Mononuclear cell (primary cell): Measurements from ENCODE around the gene FMNL2. TPM values are rescaled to one million over a fixed set of nuclear protein-coding genes. Genes with fewer than 3 reads are reported as not detected.
"Not testable (repeated sequence)": the region's sequence is repeated elsewhere in the genome, so short reads cannot be mapped to it uniquely, and the experiment has no call there.

Source experiments
- H3K27me3 ChIP-seq: 2 replicates; pipeline ENCODE4 v1.6.0; 2011; ENCODE audit warnings: low read length, control low read depth; ENCODE audit not compliant: insufficient read depth
- H3K4me1 ChIP-seq: 2 replicates; pipeline ENCODE4 v1.5.1; 2011; ENCODE audit warnings: mild to moderate bottlenecking, low read length, control low read depth; ENCODE audit not compliant: insufficient read depth
- H3K4me3 ChIP-seq: 2 replicates; pipeline ENCODE4 v1.5.1; 2011; ENCODE audit warnings: mild to moderate bottlenecking, low read length, moderate library complexity
- H3K9me3 ChIP-seq: 2 replicates; pipeline ENCODE4 v1.5.1; 2011; ENCODE audit warnings: low read depth, mild to moderate bottlenecking, control low read depth, low read length
- total RNA-seq: library from RNA; depleted of rRNA; stranded (reverse); fragments of >200 nt; gene quantifications from one replicate; pipeline ENCODE4 v1.2.3, GENCODE V29; 2012

The FMNL2 gene
- total RNA-seq = 1.2 TPM

DNA sequence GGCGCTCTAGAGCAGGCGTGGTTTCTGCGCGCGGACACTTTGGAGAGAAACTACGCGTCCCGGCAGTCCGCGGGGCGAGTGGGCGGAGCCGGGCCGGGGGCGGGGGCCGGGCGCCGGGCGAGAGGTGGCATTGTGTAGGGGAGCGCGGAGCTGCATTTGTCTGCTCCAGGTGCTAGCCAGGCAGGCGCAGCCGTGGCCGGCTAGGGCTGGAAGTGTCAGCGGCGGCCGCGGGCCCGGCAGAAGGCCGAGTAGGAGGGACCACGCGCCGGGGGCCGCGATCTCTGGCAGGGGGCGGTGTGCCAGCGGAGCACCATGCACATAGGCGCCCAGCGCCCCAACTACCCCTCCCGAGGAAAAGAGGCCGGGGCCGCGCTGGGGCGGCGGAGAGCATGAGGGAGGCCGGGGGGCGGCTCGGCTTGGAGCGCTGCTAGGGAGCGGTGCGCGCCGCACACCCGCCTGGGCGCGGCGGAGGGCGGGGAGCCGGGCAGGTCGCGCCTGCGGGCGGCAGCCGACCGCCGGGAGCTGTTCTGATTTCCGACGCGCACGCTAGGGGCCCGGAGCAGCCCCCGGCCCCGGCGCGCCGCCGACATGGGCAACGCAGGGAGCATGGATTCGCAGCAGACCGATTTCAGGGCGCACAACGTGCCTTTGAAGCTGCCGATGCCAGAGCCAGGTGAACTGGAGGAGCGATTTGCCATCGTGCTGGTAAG is at the start of gene FMNL2:
Gene FMNL2 (plus strand): TSS at position 159 of the 710 bp plus-strand sequence.
- Histone ChIP-seq H3K4me3 (peak within 1 kb of the TSS; percentile 58), H3K27me3 (peaks cover 42% of the 10 kb centered on the region), H3K9me3 (no peaks in the 10 kb centered on the region), H3K4me1 (peaks cover 15% of the 10 kb centered on the region)

DNA sequence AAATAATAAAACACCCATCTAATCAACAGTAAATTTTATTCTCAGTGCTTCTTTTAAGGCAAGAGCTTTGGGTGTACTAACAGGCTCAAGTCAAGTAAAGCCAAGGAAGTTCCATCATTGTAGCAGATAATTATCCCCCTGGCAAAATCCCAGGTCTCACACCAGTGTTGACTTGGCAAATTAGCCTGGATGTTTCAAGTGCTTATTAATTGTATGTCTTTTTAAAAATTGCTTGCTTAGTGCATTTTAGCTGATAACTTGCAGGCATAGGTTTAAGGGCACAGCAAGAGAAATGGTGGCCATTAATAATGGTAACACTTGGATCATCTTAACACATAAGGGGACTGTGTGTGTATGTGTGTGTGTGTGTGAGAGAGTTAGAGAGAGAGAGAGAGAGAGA is 42.0 kb upstream of the FMNL2 start:
- H3K9me3 ChIP-seq = no peaks in the 10 kb centered on the region
- no peak overlapping the region for H3K4me3 ChIP-seq
- no peaks in the 10 kb centered on the region for H3K27me3 ChIP-seq
- no peaks in the 10 kb centered on the region for H3K4me1 ChIP-seq

DNA sequence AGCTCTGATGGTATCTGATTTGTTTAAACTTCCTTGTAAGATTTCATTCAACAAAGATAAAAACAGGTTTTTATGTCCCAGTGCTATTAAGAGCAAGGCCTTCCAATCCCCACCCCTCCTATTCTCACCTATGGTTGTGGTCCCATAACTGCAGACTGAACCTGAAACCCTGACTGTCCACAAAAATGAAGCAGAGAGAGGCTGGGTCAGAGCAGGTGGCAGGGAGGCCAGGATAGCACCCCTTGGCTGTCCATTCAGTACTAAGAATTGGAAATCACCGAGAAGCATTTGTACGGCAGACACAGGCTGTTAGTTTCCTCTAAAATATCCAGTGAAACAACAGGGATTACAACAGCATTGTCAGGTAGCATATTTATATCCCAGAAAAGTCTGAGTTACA is 37.3 kb upstream of the FMNL2 start:
- Histone ChIP-seq H3K9me3 (no peaks in the 10 kb centered on the region), H3K27me3 (no peaks in the 10 kb centered on the region), H3K4me1 (no peaks in the 10 kb centered on the region), H3K4me3 (no peak overlapping the region)

DNA sequence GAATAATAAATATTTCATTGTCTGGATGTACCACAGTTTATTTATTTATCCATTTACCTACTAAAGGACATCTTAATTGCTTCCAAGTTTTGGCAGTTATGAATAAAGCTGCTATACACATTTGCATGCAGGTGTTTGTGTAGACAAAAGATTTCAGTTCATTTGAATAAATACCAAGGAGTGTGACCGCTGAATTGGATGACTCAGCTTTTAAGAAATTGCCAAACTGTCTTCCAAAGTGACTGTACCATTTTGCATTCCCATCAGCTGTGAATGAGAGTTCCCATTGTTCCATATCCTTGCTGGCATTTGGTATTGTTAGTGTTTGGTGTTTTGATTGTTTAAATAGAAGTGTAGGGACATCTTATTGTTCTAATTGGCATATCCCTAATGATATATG is 36.2 kb upstream of the FMNL2 start:
- Histone ChIP-seq H3K27me3 (no peaks in the 10 kb centered on the region), H3K9me3 (no peaks in the 10 kb centered on the region), H3K4me3 (no peak overlapping the region), H3K4me1 (no peaks in the 10 kb centered on the region)

DNA sequence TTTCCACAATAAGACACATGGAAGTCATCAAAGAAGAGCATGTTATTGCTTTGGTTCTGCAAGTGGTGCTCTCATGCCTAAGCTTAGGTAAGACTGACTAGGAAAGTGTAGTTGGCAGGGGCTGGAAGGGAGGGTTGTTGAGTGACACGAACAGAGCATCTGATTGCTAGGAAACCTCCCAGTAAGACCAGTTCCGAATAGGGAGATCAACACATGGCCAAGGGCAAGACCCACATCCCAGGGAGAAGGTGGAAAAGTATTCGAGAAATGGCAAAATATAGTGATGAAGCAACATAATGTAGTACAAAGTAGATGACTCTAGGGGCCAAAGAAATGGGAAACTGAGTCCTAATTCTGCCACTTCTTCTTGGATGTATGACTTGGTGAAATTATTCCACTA is 33.8 kb upstream of the FMNL2 start:
- Histone ChIP-seq H3K9me3 (no peaks in the 10 kb centered on the region), H3K4me1 (no peaks in the 10 kb centered on the region), H3K27me3 (no peaks in the 10 kb centered on the region), H3K4me3 (no peak overlapping the region)

DNA sequence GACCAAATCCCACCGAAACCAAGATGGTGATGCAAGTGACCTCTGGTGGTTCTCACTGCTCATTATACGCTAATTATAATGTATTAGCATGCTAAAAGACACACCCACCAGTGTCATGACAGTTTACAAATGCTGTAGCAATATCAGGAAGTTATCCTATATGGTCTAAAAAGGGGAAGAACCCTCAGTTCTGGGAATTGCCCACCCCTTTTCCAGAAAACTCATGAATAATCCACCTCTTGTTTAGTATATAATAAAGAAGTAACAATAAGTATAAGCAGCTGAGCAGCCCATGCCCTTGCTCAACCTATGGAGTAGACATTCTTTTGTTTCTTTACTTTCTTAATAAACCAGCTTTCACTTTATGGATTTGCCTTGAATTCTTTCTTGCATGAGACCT is 31.0 kb upstream of the FMNL2 start:
- Histone ChIP-seq H3K9me3 (no peaks in the 10 kb centered on the region), H3K4me3 (no peak overlapping the region), H3K4me1 (no peaks in the 10 kb centered on the region), H3K27me3 (no peaks in the 10 kb centered on the region)

DNA sequence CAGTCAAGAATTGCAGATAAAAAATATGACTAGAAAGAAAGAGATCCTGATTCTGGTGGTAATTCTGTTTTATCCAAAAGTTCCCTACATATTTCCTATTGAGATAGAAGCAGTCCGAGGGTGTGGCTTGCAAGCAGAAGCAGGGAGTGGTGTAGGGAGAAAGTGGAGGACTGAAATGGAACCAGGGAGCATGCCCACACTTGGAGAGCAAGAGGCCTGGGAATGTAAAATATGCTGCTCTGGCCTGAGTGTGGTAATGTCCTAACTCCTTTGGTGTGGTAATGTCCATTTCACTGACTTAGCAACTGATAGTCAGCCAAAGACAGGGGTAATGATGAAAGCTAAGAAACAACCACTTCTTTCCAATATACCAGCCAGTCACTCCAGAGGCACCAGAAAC is 30.1 kb upstream of the FMNL2 start:
- H3K27me3 ChIP-seq = no peaks in the 10 kb centered on the region
- H3K4me1 ChIP-seq = no peaks in the 10 kb centered on the region
- H3K9me3 ChIP-seq = no peaks in the 10 kb centered on the region
- no peak overlapping the region for H3K4me3 ChIP-seq

DNA sequence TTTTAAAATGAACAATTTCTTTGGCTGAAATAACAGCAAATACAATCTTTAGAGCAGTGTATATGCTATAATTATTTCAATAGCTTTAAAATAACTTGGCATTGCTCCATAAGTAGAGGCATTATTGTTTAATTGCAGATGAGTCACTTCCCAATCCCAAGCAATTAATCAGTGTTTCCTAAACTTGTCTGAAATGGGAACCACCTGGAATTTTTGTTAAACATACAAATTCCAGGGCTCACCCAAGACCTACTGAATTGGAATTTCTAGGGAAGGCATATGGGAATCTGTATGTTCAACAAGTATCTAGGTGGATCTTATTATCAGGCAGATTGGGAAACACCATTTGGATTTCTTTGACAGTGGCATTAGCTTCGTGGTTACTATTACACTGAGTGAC is 27.1 kb upstream of the FMNL2 start:
- H3K27me3 ChIP-seq = no peaks in the 10 kb centered on the region
- H3K9me3 ChIP-seq = no peaks in the 10 kb centered on the region
- H3K4me3 ChIP-seq = no peak overlapping the region
- no peaks in the 10 kb centered on the region for H3K4me1 ChIP-seq

DNA sequence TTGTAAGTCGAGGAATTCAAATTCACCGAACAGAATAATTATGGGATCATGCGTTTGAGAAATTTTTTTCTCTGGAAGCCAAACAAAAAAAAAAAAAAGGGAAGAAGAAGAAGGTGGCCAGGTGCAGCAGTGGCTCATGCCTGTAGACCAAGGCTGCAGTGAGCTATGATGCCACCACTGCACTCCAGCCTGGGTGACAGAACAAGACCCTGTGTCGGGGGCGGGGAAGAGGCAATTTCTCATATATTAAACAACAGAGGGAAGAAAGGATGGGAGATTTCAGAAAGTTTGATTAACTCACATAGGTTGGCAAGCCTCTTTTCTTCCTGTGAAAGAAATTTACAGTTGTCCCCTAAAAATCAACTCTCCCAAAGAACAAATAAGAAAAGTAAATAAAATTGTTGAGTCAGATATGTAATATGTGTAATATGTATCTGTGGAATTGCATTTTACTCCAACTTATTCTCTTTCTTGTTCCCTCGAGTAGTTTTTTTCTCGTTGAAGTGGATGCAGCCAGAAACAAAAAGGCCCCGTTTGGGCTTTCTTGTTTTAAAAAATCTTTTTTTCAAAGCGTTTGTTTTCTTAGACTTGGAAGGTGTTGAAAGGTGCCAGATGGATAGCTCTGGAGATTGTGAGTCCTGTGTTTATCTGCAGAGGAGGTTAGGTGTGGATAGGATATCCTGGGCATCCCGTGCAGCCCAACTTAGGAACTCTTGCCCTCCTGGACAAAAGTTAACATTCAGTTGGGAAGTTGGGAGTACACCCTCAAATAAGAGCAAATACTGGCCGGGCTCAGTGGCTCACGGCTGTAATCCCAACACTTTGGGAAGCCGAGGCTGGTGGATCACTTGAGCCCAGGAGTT is 25.4 kb upstream of the FMNL2 start:
- no peaks in the 10 kb centered on the region for H3K9me3 ChIP-seq
- no peaks in the 10 kb centered on the region for H3K27me3 ChIP-seq
- H3K4me3 ChIP-seq = no peak overlapping the region
- no peaks in the 10 kb centered on the region for H3K4me1 ChIP-seq

DNA sequence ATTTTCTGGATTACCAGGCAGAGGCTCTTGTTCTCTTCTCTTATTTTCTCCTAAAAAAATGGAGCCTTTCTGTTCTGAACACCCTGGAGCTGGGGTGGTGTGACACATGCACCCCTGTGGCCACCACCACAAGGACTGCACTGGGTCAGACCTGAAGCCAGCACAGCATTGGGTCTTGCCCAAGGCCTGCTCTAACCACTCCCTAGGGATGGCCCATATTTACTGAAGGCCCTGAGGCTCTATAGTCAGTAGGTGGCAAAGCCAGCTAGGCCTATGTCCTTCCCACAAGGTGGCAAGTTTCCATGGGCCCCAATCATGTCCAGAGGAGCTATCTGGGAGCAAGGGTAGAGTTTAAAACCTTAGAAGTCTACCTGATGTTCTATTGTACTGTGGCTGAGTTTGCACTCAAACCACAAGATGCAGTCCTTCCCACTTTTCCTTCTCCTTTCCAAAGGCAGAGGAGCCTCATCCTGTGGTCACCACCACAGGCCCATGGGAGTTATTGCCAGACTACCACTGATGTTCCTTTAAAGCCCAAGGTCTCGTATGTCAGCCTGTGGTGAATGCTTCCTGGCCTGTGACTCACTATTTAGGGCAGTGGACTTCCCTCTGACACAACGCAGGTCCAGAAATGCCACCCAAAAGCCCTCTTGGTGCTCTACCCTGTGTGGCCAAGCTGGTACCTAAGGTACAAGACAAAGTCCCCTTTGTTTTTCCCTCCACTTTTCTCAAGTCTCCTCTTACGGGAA is 15.0 kb upstream of the FMNL2 start:
- H3K4me3 ChIP-seq = no peak overlapping the region
- H3K9me3 ChIP-seq = no peaks in the 10 kb centered on the region
- H3K4me1 ChIP-seq = no peaks in the 10 kb centered on the region
- no peaks in the 10 kb centered on the region for H3K27me3 ChIP-seq

DNA sequence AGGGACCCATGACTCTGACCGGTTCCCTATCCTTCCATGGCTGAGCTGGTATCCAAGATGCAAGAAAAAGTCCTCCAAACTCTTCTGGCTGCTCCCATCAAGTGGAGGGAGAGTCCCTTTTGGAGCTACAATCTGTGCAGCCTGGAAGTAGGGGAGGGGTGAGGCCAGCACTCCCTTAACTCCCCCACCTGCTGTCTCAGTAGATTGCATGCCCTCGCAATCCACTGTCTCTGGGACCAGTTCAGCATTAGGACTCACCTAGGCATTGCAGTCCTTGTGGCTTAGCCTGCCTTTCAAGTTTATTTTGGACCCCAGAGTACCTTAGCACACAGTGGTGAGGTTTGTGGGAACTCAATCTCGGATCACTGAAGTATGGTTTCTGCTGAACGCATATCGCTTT is 14.2 kb upstream of the FMNL2 start:
- H3K9me3 ChIP-seq = no peaks in the 10 kb centered on the region
- H3K4me1 ChIP-seq = no peaks in the 10 kb centered on the region
- no peaks in the 10 kb centered on the region for H3K27me3 ChIP-seq
- no peak overlapping the region for H3K4me3 ChIP-seq

DNA sequence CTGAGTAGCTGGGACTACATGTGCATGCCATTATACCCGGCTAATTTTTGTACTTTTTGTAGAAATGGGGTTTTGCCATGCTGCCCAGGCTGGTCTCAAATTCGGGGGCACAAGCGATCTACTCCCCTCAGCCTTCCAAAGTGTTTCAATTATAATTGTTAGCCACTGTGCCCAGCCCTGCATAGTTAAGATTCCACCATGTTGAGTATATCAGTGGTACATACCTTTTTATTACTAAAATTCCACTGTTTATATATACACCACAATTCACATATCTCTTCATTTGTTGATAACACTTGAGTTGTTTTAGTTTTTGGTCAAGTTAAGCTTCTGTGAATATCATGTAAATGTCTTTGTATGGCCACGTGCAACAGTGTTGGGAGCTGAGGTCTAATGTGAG is 12.8 kb upstream of the FMNL2 start:
- H3K4me3 ChIP-seq = no peak overlapping the region
- no peaks in the 10 kb centered on the region for H3K27me3 ChIP-seq
- H3K9me3 ChIP-seq = no peaks in the 10 kb centered on the region
- no peaks in the 10 kb centered on the region for H3K4me1 ChIP-seq

DNA sequence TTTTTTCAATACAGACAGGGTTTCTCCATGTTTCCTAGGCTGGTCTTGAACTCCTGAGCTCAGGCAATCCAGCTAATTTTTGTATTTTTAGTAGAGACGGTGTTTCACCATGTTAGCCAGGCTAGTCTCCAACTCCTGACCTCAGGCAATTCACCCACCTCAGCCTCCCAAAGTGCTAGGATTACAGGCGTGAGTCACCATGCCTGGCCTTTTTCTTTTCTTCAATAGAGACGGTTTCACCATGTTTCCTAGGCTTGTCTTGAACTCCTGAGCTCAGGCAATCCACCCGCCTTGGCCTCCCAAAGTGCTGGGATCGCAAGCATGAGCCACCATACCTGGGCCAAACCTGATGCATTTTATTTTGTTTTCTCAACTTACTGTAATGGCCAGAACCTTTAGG is 9.8 kb upstream of the FMNL2 start:
- H3K4me1 ChIP-seq, H3K9me3 ChIP-seq, H3K4me3 ChIP-seq, H3K27me3 ChIP-seq: not testable (repeated sequence)

DNA sequence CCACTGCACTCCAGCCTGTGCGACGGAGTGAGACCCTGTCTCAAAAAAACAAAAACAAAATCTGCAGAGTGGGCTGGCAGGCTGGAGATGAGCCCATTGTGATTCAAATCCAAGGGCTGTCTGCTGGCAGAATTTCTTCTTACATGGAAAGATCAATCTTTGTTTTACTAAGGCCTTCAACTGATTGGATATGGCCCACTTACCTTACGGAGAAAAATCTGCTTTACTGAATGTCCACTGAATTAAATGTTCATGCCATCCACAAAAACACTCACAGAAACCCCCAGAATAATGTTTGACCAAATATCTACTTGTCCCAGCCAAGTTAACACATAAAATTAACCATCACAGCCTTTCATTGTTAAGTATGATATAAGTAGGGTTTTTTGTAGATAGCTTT is 8.3 kb upstream of the FMNL2 start:
- no peaks in the 10 kb centered on the region for H3K27me3 ChIP-seq
- H3K9me3 ChIP-seq = no peaks in the 10 kb centered on the region
- no peaks in the 10 kb centered on the region for H3K4me1 ChIP-seq
- H3K4me3 ChIP-seq = no peak overlapping the region

DNA sequence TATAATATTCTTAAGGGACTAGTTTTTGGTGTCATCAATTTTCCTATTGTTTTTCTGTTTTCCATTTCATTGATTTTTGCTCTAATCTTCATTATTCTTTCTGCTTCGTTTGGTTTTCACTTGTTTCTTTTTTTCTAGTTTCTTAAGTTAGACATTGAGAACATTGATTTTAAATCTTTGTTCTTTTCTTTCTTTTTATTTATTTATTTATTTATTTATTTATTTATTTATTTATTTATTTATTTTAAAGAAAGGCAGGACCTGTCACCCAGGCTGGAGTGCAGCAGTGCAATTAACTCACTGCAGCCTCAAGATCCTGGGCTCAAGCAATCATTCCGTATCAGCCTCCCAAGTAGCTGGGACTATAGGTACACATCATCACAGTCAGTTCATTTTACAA is 7.0 kb upstream of the FMNL2 start:
- no peaks in the 10 kb centered on the region for H3K4me1 ChIP-seq
- no peaks in the 10 kb centered on the region for H3K27me3 ChIP-seq
- H3K9me3 ChIP-seq = no peaks in the 10 kb centered on the region
- H3K4me3 ChIP-seq = no peak overlapping the region
